Esophagus muscularis mucosa (tissue), 4 donors: ENCODE measurements around the gene TK2.

ENCODE experiments used
- EP300 ChIP-seq: sonication (generic); formaldehyde crosslinking; IDR thresholded peaks from one replicate; pipeline ENCODE4 v1.6.1; 2017; ENCODE audit warnings: antibody characterized with exemption
- POLR2A ChIP-seq: fragments of 450-650 bp; IDR thresholded peaks from one replicate; pipeline ENCODE4 v1.6.1; 2017; ENCODE audit warnings: antibody characterized with exemption, moderate library complexity, mild to moderate bottlenecking, low read depth
- POLR2AphosphoS5 ChIP-seq, 2 donors: sonication (generic); formaldehyde crosslinking; IDR thresholded peaks; one replicate each; pipeline ENCODE4 v1.6.1; 2017; ENCODE audit warnings: antibody characterized with exemption in 2 of 2
- TF ChIP-seq, protein P1 (sequence below), 3 experiments: fragments of 200-600 bp in 2 of 3; fragments of 450-650 bp in 1 of 3; sonication (generic) in 2 of 3; IDR thresholded peaks; one replicate each; pipeline ENCODE4 v1.5.1; 2017 to 2019; ENCODE audit warnings: antibody characterized with exemption in 3 of 3, mild to moderate bottlenecking in 2 of 3, moderate library complexity in 1 of 3

DNA sequence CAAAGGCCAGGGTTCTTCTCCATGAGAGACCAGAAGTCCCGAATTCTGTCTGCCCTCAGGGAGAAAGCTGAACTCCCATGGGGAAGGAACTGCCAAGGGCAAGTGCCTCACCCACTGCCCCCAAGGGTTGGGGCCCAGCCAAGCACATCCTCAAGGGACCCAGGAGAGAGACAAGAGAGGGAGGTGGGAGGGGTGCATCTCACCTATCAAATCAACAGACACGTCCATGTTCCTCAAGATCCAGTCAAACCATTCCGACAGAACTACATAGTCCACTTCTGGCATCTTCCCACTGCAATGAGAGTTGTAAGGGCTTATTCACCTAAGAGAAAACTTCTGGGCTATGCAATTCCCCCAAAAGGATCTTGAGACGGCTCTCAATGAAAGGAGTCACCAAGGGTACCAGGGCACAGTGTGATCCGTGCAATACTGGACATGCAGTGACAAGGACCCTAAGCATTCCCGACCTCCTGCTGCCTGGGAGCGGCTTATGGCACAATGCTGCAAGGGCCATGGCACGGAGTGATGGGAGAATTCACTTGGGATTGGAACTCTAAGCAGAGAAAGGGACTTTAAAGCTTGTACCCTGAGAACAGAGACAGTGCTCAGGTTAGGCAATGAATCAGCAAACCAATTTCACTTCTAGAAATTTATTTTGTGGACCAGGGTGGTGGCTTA is 32.2 kb downstream of the TK2 start:
- TF ChIP-seq, protein P1, sequence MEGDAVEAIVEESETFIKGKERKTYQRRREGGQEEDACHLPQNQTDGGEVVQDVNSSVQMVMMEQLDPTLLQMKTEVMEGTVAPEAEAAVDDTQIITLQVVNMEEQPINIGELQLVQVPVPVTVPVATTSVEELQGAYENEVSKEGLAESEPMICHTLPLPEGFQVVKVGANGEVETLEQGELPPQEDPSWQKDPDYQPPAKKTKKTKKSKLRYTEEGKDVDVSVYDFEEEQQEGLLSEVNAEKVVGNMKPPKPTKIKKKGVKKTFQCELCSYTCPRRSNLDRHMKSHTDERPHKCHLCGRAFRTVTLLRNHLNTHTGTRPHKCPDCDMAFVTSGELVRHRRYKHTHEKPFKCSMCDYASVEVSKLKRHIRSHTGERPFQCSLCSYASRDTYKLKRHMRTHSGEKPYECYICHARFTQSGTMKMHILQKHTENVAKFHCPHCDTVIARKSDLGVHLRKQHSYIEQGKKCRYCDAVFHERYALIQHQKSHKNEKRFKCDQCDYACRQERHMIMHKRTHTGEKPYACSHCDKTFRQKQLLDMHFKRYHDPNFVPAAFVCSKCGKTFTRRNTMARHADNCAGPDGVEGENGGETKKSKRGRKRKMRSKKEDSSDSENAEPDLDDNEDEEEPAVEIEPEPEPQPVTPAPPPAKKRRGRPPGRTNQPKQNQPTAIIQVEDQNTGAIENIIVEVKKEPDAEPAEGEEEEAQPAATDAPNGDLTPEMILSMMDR (IDR thresholded peaks at IDR 0.05), result no peak
- TF ChIP-seq POLR2A (no peak), POLR2AphosphoS5 (IDR thresholded peaks at IDR 0.05) (no peak), EP300 (no peak)
